Activated B cell treated with CpG ODN at 0.5 μM for 24 hours (primary cell): Measurements from ENCODE around the gene CDKN2B. TPM values are rescaled to one million over a fixed set of nuclear protein-coding genes. Genes with fewer than 3 reads are reported as not detected.

Experiments
- ATAC-seq: fragments of 200-7000 bp; cut with Tn5 transposase; one replicate; pipeline ENCODE4 v1.10.0; 2021; ENCODE audit warnings: low read depth, mild to moderate bottlenecking, moderate library complexity
- CTCF ChIA-PET: fragments of 350-600 bp; sonication (Branson Sonifier 250); formaldehyde crosslinking; loops from one replicate; lab custom pipeline; 2021; ENCODE audit warnings: antibody characterized with exemption; lab: Charles Lee
- POLR2A ChIA-PET: fragments of 350-600 bp; sonication (Branson Sonifier 250); formaldehyde crosslinking; loops from one replicate; lab custom pipeline; 2021; ENCODE audit warnings: antibody characterized with exemption; lab: Charles Lee
- DNase-seq: peaks from one replicate; pipeline ENCODE4 v3.0.0; 2022
- H3K27ac Mint-ChIP-seq: one replicate; pipeline ENCODE4 v1.8.0; 2020; ENCODE audit warnings: mixed read lengths
- H3K27me3 Mint-ChIP-seq: one replicate; pipeline ENCODE4 v1.8.0; 2021; ENCODE audit warnings: mixed read lengths
- H3K36me3 Mint-ChIP-seq: one replicate; pipeline ENCODE4 v1.8.0; 2021; ENCODE audit warnings: low read depth, mixed read lengths
- H3K4me1 Mint-ChIP-seq: one replicate; pipeline ENCODE4 v1.8.0; 2021; ENCODE audit warnings: mixed read lengths
- H3K4me3 Mint-ChIP-seq: one replicate; pipeline ENCODE4 v1.8.0; 2020; ENCODE audit warnings: mild to moderate bottlenecking, mixed read lengths
- H3K9me3 Mint-ChIP-seq: one replicate; pipeline ENCODE4 v1.8.0; 2020; ENCODE audit warnings: mixed read lengths
- intact Hi-C: fragments of 100-400 bp; cut with micrococcal nuclease; formaldehyde crosslinking; loops from one replicate; pipeline ENCODE4 v1.15.1; 2024
- total RNA-seq: library from RNA; stranded (reverse); gene quantifications from 2 replicates; pipeline ENCODE4 v1.2.3, GENCODE V29; 2022
- TF ChIP-seq, protein P1 (sequence below): fragments of 200-600 bp; IDR thresholded peaks from one replicate; pipeline ENCODE4 v1.8.0; 2022; ENCODE audit warnings: antibody characterized with exemption, mild to moderate bottlenecking

CDKN2B gene
- total RNA-seq, 1 donor from 2014 or later, result 0.38 TPM

DNA sequence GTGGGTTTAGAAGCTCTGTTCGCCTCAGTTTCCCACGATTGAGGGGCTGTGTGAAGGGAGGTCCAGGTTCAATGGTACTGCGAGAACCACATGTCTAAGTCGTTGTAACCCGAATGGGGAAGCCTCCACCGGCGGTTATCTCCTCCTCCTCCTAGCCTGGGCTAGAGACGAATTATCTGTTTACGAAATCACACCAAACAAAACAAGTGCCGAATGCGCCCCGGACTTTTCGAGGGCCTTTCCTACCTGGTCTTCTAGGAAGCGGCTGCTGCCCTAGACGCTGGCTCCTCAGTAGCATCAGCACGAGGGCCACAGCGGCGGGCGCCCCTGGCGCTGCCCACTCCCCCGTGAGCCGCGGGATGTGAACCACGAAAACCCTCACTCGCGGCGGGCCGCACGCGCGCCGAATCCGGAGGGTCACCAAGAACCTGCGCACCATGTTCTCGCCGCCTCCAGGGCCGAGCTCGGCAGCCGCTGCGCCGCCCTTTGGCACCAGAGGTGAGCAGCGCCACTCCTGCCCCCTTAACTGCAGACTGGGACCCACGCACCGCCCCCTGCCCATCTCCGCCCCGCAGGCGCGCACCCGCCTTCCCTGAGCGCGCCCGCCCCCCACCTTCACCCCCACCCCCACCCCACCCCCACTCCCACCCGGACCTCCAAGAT is 15.1 kb downstream of the CDKN2B start, which contains the start of gene CDKN2A:
Gene CDKN2A (minus strand): TSS at position 500 of the 663 bp plus-strand sequence.
- TF ChIP-seq, protein P1, sequence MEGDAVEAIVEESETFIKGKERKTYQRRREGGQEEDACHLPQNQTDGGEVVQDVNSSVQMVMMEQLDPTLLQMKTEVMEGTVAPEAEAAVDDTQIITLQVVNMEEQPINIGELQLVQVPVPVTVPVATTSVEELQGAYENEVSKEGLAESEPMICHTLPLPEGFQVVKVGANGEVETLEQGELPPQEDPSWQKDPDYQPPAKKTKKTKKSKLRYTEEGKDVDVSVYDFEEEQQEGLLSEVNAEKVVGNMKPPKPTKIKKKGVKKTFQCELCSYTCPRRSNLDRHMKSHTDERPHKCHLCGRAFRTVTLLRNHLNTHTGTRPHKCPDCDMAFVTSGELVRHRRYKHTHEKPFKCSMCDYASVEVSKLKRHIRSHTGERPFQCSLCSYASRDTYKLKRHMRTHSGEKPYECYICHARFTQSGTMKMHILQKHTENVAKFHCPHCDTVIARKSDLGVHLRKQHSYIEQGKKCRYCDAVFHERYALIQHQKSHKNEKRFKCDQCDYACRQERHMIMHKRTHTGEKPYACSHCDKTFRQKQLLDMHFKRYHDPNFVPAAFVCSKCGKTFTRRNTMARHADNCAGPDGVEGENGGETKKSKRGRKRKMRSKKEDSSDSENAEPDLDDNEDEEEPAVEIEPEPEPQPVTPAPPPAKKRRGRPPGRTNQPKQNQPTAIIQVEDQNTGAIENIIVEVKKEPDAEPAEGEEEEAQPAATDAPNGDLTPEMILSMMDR, result no peak
- Mint-ChIP-seq H3K36me3 (peaks cover 6% of the 10 kb centered on the region), H3K9me3 (no peaks in the 10 kb centered on the region), H3K27ac (peak within 1 kb of the TSS; percentile 97), H3K4me3 (peak within 1 kb of the TSS; percentile 98), H3K27me3 (peaks cover 7% of the 10 kb centered on the region), H3K4me1 (peaks cover 25% of the 10 kb centered on the region)
- intact Hi-C loops, result loop anchor here (1.0 kb wide), 1 partner anchor 22 kb away; no protein-coding TSS in a partner anchor
- DNase-seq, result peak; percentile 63
- POLR2A ChIA-PET, result interaction anchor here (0.6 to 3.1 kb wide), 9 partner anchors 9 to 412 kb away, joined by 4 to 18 read pairs (median 5); partner anchors contain the start of genes CDKN2B and MTAP
- CTCF ChIA-PET, result interaction anchor here (1.0 to 4.2 kb wide), 4 partner anchors 15 to 244 kb away, joined by 4 to 21 read pairs (median 10); partner anchors contain the start of gene CDKN2B
- ATAC-seq, result peak; percentile 36

DNA sequence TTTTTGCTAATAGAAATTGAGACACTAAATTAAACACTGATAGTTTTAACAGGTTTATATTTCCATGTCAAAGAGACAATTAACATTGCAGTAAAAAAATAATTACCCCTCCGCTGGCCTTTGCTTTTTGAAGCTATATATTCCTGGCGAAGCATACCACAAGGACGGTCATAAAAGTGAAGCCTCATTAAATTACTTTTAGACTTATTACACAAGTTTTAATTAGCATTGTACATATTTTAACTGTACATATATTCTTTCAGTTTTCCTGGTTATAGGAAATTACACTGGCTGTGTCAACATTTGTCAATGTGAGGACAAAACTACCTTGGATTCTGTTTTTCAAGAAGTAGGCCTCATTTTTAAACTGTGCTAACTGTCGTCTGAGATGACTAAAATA is 16.1 kb downstream of the CDKN2B start:
- intact Hi-C loops, result loop anchor here (1.0 kb wide), 1 partner anchor 21 kb away; no protein-coding TSS in a partner anchor
- TF ChIP-seq, protein P1, result no peak
- POLR2A ChIA-PET, result no interaction called here
- Mint-ChIP-seq H3K4me1 (peaks cover 25% of the 10 kb centered on the region), H3K36me3 (peaks cover 6% of the 10 kb centered on the region), H3K27me3 (peaks cover 14% of the 10 kb centered on the region), H3K9me3 (no peaks in the 10 kb centered on the region), H3K27ac (peak overlapping the region; percentile 14), H3K4me3 (peak overlapping the region; percentile 98)
- CTCF ChIA-PET, result interaction anchor here (4.2 kb wide), 1 partner anchor 16 kb away, joined by 21 read pairs; the partner anchor contains the start of gene CDKN2B
- ATAC-seq, result no peak
- no peak for DNase-seq

DNA sequence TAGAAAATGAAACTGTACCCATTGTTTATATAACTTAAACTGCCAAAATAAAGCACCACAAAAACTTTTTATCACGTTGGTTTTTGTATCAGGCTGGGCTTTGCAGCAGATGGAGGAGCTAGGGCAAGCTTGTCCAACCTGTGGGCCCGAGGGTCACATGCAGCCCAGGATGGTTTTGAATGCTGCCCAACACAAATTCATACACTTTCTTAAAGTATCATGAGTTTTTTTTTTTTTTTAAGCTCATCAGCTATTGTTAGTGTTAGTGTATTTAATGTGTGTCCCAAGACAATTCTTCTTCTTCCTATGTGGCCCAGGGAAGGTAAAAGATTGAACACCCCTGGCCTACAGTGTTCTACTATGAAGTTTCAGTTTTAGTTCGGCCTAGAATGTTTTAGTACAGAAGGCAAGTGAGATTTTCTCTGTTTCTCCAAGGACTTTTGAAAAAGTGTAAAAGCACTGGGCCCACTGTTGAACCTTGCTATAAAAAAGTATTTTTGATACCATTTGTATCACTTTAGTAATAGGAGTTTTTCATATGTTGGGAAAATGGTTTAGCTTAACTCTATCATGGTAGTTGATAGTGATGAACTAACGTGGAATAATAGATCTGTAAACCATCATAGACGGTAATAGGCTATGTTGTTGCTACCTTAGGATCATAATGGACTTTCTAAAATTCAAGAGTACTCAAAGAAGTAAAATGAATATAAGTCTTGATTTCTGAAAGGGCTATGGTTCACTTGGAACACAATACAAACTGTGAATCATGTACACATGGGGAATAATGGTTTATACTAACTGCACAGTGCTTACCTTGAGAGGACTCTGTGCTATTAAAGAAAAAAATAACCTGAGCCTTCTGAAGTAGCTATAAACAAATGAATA is 17.8 kb downstream of the CDKN2B start:
- ATAC-seq, result no peak
- peaks cover 20% of the 10 kb centered on the region for H3K27me3 Mint-ChIP-seq

DNA sequence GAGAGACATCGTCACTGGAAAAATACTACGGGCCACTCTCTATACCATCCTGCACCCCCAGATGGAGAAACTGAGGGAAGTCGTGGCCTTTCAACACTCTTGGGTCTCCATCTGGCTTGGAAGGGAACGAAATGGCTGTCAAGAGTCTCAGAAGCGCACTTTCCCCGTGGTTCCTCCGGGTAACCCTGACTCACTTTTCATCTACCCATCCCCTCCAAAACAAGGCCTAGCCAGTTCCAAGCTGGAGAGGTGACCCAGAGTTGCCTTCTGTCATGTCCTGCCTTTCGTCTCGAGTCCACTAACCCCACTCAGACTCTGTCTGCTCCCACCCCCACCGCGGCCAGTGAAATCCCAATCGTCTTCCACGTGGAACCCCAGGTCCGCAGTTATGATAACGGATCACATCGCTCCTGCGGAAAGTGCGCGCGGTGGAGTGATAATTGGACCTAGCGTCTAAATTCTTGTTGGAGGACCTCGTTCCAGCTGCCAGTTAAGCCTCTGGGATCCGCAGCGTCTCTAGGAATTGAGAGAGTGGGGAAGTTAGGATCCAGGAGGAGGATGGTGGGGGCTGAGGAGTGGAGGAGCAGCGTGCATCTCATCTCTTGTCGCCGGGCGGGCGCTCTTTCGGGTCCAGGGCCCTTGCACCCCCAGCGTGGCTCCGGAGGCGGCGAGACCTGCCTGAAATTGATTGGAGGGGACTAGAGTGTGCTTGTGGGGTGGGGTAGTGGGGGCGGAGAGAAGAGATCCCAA is 19.5 kb downstream of the CDKN2B start:
- Mint-ChIP-seq H3K27me3 (peaks cover 27% of the 10 kb centered on the region), H3K4me1 (peaks cover 15% of the 10 kb centered on the region), H3K36me3 (no peaks in the 10 kb centered on the region), H3K27ac (no peak overlapping the region), H3K4me3 (no peak overlapping the region), H3K9me3 (no peaks in the 10 kb centered on the region)
- POLR2A ChIA-PET, result interaction anchor here (0.7 kb wide), 1 partner anchor 14 kb away, joined by 3 read pairs; no protein-coding TSS in a partner anchor
- intact Hi-C loops, result loop anchor here (2.0 kb wide), 1 partner anchor 19 kb away; the partner anchor contains the start of gene CDKN2B
- DNase-seq (no peak), ATAC-seq (no peak)
- TF ChIP-seq, protein P1, result no peak
- CTCF ChIA-PET, result interaction anchor here (1.0 kb wide), 1 partner anchor 19 kb away, joined by 4 read pairs; no protein-coding TSS in a partner anchor

More for the DNA sequence above, 17.8 kb downstream of the CDKN2B start:
- Mint-ChIP-seq H3K4me3 (no peak overlapping the region), H3K4me1 (peaks cover 24% of the 10 kb centered on the region), H3K36me3 (peaks cover 6% of the 10 kb centered on the region), H3K9me3 (no peaks in the 10 kb centered on the region), H3K27ac (no peak overlapping the region)
- TF ChIP-seq, protein P1, result no peak
- ChIA-PET POLR2A (no interaction called here), CTCF (interaction anchor here (0.5 to 0.7 kb wide), 2 partner anchors 19 to 64 kb away, joined by 3 to 4 read pairs; no protein-coding TSS in a partner anchor)
- intact Hi-C loops, result loop anchor here (2.0 kb wide), 1 partner anchor 17 kb away; the partner anchor contains the start of gene CDKN2B
- no peak for DNase-seq
